CD1c-positive myeloid dendritic cell (primary cell): Measurements from ENCODE around the gene DNAH3.
"Not testable (repeated sequence)": the region's sequence is repeated elsewhere in the genome, so short reads cannot be mapped to it uniquely, and the experiment has no call there.

Experiments
- DNase-seq: peaks from one replicate; pipeline ENCODE4 v3.0.0-alpha.2; 2016; ENCODE audit errors: extremely low spot score

Gene DNAH3, protein sequence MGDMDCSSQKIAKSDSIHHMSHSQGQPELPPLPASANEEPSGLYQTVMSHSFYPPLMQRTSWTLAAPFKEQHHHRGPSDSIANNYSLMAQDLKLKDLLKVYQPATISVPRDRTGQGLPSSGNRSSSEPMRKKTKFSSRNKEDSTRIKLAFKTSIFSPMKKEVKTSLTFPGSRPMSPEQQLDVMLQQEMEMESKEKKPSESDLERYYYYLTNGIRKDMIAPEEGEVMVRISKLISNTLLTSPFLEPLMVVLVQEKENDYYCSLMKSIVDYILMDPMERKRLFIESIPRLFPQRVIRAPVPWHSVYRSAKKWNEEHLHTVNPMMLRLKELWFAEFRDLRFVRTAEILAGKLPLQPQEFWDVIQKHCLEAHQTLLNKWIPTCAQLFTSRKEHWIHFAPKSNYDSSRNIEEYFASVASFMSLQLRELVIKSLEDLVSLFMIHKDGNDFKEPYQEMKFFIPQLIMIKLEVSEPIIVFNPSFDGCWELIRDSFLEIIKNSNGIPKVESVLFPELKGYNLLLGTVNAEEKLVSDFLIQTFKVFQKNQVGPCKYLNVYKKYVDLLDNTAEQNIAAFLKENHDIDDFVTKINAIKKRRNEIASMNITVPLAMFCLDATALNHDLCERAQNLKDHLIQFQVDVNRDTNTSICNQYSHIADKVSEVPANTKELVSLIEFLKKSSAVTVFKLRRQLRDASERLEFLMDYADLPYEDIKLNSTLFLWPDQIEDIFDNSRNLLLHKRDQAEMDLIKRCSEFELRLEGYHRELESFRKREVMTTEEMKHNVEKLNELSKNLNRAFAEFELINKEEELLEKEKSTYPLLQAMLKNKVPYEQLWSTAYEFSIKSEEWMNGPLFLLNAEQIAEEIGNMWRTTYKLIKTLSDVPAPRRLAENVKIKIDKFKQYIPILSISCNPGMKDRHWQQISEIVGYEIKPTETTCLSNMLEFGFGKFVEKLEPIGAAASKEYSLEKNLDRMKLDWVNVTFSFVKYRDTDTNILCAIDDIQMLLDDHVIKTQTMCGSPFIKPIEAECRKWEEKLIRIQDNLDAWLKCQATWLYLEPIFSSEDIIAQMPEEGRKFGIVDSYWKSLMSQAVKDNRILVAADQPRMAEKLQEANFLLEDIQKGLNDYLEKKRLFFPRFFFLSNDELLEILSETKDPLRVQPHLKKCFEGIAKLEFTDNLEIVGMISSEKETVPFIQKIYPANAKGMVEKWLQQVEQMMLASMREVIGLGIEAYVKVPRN (N-terminal part only)

GRCh38 chr16:21150375-21151001, at the start of gene DNAH3:
TSS of gene DNAH3 (minus strand) at chr16:21150846. CDS start at chr16:21150319, 527 bp downstream.
- DNase-seq = peak; percentile 56

DNA sequence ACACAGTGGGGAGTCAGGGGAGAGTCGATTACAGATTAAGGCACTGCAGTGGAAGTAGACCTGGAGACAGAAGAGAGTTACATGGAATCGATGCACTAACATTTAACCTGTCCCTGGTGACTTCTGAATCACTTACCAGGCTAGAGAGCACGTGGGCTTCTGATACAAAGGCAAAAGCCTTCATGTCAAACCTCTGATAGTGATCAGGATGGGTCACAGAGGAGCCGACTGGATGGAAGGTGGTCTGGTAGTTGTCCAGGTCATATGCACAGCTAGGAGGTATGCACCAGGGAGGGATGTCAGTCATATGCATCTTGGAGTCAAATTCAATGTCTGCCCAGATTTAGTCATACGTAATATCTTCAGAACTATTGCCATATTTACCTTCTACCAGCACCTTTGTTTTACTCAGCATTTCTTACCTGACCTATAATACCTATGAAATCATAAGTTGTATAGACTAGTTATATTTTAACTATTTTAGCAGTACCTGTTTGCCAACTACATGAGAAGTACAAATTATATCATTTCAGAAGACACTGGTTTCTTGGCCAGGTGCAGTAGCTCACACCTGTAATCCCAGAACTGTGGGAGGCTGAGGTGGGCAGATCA, 49.1 kb upstream of the DNAH3 start:
- no peak for DNase-seq

DNA sequence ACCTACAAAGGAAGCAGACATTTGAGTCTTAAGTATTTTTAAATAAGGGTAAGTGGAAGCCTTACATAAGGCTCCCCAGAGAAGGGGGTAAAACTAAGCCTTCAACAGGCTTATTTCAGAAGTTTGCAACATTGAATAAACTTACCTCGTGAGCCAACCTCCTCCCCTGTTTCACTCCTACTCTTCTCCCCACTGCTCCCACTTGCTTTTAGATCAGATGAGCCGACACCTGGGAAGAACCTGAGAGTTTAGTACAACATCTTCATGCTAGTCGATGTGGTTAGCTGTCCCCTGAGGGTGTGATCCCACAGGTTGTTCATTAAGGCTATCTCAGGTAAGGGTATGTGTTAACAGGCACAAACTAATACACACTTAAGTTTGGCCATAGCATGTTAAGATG, 47.0 kb upstream of the DNAH3 start:
- DNase-seq = no peak

- DNase-seq = no peak
These were observed 46.5 kb upstream of the DNAH3 start for GRCh38 chr16:21197112-21197511.

DNA sequence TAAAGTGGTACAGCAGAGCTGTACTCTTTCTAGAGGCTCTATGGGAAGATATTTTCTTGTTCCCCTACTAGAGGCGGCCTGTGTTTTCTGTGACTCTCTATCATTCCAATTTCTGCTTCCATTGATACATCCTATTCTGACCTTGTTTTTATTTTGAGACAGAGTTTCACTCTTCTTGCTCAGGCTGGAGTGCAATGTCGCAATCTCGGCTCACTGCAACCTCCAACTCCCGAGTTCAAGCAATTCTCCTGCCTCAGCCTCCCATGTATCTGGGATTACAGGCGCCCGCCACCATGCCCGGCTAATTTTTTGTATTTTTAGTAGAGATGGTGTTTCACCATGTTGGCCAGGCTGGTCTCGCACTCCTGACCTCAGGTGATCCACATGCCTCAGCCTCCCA, 44.7 kb upstream of the DNAH3 start:
- not testable (repeated sequence) for DNase-seq

- DNase-seq = peak; percentile 4
These were observed 44.2 kb upstream of the DNAH3 start for GRCh38 chr16:21194771-21195301.

GRCh38 chr16:21192991-21193390, 42.3 kb upstream of the DNAH3 start:
- DNase-seq = no peak

DNA sequence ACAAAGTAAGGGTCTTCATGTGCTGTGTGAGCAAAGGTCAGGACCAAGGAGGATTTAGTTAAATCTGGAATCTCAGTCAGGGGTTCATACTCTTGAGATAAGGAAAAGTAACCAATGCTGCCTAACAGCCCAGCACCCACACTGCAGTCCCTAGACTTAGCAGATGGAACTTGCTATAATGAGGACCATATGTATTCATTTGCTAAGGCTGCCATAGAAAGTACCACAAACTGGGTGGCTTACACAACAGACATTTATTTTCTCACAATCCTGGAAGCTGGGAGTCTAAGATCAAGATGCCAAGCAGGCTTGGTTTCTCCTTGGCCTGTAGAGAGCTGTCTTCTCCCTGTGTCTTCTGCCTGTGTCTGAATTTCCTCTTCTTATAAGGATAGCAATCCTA, 40.0 kb upstream of the DNAH3 start:
- peak; percentile 2 for DNase-seq

DNA sequence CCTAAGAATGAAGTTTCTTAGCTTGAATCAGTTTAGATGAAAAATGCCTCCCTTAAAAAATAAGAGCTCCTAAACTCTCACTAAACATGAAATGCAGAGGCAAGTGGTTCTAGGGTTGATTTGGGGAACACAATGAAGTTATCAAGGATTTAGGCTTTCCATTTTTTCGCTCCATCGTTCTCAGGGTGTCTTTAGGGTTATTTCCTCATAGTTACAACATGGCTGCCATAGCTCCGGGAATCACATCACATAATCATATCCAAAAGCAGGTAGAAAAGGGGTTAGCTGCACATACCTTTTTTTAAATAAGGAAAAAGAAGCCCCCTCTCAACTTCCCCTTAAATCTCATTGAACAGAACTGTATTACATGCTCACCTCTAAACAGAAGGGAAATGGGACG, 39.4 kb upstream of the DNAH3 start:
- no peak for DNase-seq

DNA sequence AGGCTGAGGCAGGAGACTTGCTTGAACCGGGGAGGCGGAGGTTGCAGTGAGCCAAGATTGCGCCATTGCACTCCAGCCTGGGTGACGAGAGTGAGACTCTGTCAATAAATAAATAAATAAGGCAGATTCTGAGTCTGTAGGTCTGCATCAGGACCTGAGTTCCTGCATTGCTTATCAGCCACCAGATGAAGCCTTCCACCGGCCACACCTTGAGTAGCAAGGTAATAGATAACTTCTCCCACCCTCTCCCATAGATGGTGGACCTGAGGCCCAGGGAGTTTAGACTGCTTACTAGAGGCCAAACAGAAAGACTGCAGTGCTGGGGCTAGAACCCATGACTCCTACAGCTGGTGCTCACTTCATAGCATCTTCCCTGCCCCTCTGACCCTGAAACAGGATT, 38.7 kb upstream of the DNAH3 start:
- no peak for DNase-seq

- DNase-seq = no peak
These were observed 35.7 kb upstream of the DNAH3 start for GRCh38 chr16:21186326-21186691.

DNA sequence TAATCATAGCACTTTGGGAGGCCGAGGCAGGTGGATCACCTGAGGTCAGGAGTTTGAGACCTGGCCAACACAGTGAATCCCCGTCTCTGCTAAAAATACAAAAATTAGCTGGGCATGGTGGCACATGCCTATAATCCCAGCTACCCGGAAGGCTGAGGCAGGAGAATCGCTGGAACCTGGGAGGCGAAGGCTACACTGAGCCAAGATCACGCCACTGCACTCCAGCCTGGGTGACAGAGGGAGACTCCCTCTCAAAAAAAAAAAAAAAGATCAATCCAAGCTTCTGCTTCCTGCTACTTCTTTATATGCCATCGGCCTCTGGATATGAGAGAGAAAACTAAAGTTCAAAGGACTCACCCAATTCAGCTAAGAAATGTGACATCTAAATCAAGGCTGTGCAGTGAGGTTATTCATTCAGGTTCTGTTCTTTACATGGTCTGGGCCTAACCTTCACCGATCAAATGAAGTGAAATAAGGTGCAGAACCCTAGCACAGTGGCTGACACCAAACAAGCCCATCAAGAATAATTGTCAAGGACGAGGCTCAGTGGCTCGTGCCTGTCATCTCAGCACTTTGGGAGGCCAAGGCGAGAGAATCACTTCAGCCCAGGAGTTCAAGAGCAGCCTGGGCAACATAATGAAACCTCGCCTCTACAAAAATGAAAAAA, 35.1 kb upstream of the DNAH3 start:
- DNase-seq = no peak

DNA sequence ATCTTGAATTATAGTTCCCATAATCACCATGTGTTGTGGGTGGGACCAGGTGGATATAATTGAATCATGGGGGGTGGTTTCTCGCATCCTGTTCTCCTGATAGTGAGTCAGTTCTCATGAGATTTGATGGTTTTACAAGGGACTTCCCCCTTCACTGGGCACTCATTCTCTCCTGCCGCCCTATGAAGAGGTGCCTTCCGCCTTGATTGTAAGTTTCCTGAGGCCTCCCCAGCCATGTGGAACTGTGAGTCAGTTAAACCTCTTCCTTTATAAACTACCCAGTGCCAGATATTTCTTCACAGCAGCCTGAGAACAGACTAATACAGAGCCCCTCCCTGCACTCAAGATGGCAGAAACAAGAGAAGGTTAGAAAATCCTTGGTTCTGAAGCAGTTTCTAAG, 34.2 kb upstream of the DNAH3 start:
- peak; percentile 25 for DNase-seq

DNA sequence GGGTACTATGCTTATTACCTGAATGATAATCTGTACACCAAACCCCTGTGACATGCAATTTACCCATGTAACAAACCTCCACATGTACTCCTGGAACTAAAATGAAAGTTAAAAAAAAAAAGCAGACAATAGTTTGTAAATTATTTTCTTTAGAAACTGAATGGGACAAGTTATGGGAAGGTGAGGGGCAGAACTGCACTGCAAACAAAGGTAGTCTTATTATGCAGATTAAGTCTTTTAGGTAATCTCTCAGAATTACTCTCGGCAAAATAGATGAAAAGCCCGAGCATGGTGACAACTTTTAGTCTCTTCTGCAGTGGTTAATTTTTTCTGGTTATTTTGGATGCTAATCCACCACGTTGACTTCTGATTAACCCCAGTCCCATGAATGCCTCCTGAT, 33.3 kb upstream of the DNAH3 start:
- DNase-seq = no peak

DNA sequence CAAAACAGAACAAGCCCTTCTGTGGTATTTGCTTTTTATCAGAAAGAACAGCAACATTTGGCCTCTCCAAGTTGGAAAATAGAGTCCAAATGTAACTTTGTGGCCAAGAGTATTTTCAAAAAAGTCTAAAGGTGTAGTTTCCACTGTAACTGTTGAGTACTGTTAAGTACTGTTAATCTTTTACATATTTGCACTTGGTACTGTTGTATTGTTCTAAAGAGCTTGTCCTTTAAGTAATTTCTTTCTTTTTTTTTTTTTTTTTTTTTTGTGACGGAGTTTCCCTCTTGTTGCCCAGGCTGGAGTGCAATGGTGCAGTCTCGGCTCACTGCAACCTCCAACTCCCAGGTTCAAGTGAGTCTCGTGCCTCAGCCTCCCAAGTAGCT, 29.3 kb upstream of the DNAH3 start:
- no peak for DNase-seq

- DNase-seq = no peak
These were observed 28.7 kb upstream of the DNAH3 start for GRCh38 chr16:21179126-21179982.

GRCh38 chr16:21175397-21175796, 24.8 kb upstream of the DNAH3 start:
- DNase-seq = no peak

DNA sequence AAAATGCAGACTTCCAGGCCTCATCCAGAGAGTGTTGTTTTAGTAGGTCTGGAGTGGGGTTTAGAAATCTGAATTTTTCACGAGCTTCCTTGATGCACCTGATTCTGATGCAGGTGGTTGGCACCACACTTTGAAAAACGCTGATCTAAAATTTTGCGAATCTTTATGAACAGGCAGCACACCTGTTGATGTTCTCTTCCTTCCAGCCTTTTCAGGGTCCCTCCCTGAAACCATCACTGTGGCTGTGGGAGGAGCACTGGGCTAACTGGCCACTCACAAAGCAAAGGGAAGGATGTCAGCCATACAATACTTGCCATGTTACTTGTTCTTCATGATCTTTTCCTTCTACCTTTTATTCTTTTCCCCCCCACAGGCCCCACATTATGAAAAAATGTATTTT, 22.0 kb upstream of the DNAH3 start:
- no peak for DNase-seq

DNA sequence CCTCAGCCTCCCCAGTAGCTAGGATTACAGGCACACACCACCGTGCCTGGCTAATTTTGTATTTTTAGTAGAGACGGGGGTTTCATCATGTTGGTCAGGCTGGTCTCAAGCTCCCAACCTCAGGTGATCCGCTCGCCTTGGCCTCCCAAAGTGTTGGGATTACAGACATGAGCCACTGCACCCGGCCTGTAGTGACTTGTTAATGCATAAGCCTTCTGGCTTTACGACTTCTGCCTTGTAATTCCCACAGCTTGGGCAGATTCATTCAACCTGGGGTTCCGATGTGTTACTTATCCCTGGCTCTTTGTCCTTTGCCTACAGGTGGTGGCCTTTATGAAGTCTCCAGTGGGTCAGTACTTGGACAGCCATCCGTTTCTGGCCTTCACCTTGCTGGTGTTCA, 19.5 kb upstream of the DNAH3 start:
- DNase-seq = not testable (repeated sequence)
